HepG2 (cell line): ENCODE data around the gene OPRL1. TPM values are rescaled to one million over a fixed set of nuclear protein-coding genes. Genes with fewer than 3 reads are reported as not detected.

ENCODE experiments used
- ATAC-seq: fragments of 200-7000 bp; cut with Tn5 transposase; 3 replicates; pipeline ENCODE4 v1.9.1; 2020; ENCODE audit warnings: mild to moderate bottlenecking, moderate library complexity
- BruUV-seq: library from RNA; stranded (reverse); fragments of 400-500 nt; replicated peaks from 2 replicates; lab custom pipeline; 2021; lab: Mats Ljungman, UMichigan
- CTCF ChIA-PET: fragments of 300-600 bp; formaldehyde crosslinking; extraction: SDS; loops from one replicate; lab custom pipeline; 2021; ENCODE audit warnings: low total read pairs, inconsistent platforms, low intra/inter-chr PET ratio; lab: Yijun Ruan, JAX
- POLR2A ChIA-PET: fragments of 350-600 bp; sonication (Branson Sonifier 250); formaldehyde crosslinking; loops from one replicate; lab custom pipeline; 2020; ENCODE audit warnings: antibody characterized with exemption, inconsistent platforms; lab: Yijun Ruan, JAX
- DNase-seq: peaks from one replicate; pipeline ENCODE4 v3.0.0-alpha.2; 2015; ENCODE audit warnings: low spot score
- FAIRE-seq: peaks from 3 replicates; lab custom pipeline; 2011; peaks lifted over from hg19 to GRCh38; lab: Jason Lieb, UNC
- H2AFZ ChIP-seq: one replicate; pipeline ENCODE4 v1.6.1; 2011; ENCODE audit warnings: low read length, inconsistent platforms
- H3K27ac ChIP-seq: fragments of 300-600 bp; 3 replicates; pipeline ENCODE4 v1.8.0; 2011; ENCODE audit warnings: mixed run types, mild to moderate bottlenecking, mixed read lengths, low read length, inconsistent platforms; ENCODE audit not compliant: insufficient read depth; ENCODE audit errors: extremely low read length
- H3K27me3 ChIP-seq, 2 experiments: fragments of 200-600 bp in 1 of 2; 2 replicates in 1 of 2; 3 replicates in 1 of 2; pipeline versions ENCODE4 v1.6.0 to v1.8.0; 2011; ENCODE audit warnings: low read length in 2 of 2, mild to moderate bottlenecking in 2 of 2, moderate library complexity in 2 of 2, inconsistent platforms in 1 of 2; ENCODE audit not compliant: insufficient read depth in 2 of 2, control insufficient read depth in 1 of 2
- H3K36me3 ChIP-seq, 2 experiments: fragments of 200-600 bp in 1 of 2; replicated peaks in 1 of 2; 2 replicates in 1 of 2; 3 replicates in 1 of 2; pipeline versions ENCODE4 v1.5.1 to v1.8.0; 2011; ENCODE audit warnings: low read length in 2 of 2, inconsistent platforms in 1 of 2; ENCODE audit not compliant: insufficient read depth in 2 of 2, control insufficient read depth in 1 of 2
- H3K4me1 ChIP-seq: 2 replicates; pipeline ENCODE4 v1.5.1; 2012; ENCODE audit warnings: low read length, inconsistent platforms; ENCODE audit not compliant: insufficient read depth
- H3K4me2 ChIP-seq: 2 replicates; pipeline ENCODE4 v1.6.0; 2011; ENCODE audit warnings: low read depth, low read length, inconsistent platforms
- H3K4me3 ChIP-seq, 3 experiments: fragments of 200-600 bp in 1 of 3; sonication (generic), shearing (Covaris generic) in 1 of 3; replicated peaks in 1 of 3; 2 replicates each; pipeline ENCODE4 v1.5.1; 2011 to 2016; ENCODE audit warnings: low read length in 3 of 3, inconsistent platforms in 2 of 3, low read depth in 2 of 3, mild to moderate bottlenecking in 2 of 3, control low read depth in 1 of 3, mixed read lengths in 1 of 3; ENCODE audit not compliant: insufficient read depth in 1 of 3
- H3K79me2 ChIP-seq: one replicate; pipeline ENCODE4 v1.6.1; 2011; ENCODE audit warnings: low read length, inconsistent platforms; ENCODE audit not compliant: insufficient read depth
- H3K9ac ChIP-seq: 2 replicates; pipeline ENCODE4 v1.6.0; 2011; ENCODE audit warnings: mild to moderate bottlenecking, low read depth, low read length, inconsistent platforms; ENCODE audit not compliant: insufficient read depth
- H3K9me3 ChIP-seq: 2 replicates; pipeline ENCODE4 v1.5.1; 2012; ENCODE audit warnings: mild to moderate bottlenecking, low read length
- H4K20me1 ChIP-seq: 2 replicates; pipeline ENCODE4 v1.6.0; 2011; ENCODE audit warnings: inconsistent platforms, mild to moderate bottlenecking, low read length, moderate library complexity; ENCODE audit not compliant: insufficient read depth
- ATF6 ChIP-seq: sonication (generic); formaldehyde crosslinking; conservative IDR thresholded peaks from 2 replicates; pipeline ENCODE4 v1.4.0; 2020; ENCODE audit warnings: missing genetic modification reagents
- GATAD1 ChIP-seq: IDR thresholded peaks from 2 replicates; pipeline ENCODE4 v1.6.1; 2016; ENCODE audit warnings: missing genetic modification reagents, missing compliant biosample characterization
- HOXA3 ChIP-seq: sonication (generic); formaldehyde crosslinking; IDR thresholded peaks from 2 replicates; pipeline ENCODE4 v1.5.0; 2020; ENCODE audit warnings: missing genetic modification reagents
- SNAPC4 ChIP-seq: sonication (generic); formaldehyde crosslinking; IDR thresholded peaks from 2 replicates; pipeline ENCODE4 v1.4.0; 2020; ENCODE audit warnings: mild to moderate bottlenecking, missing genetic modification reagents
- YY1 ChIP-seq: IDR thresholded peaks from 2 replicates; pipeline ENCODE4 v1.6.1; 2011; ENCODE audit warnings: low read length, low read depth, moderate library complexity, mild to moderate bottlenecking; ENCODE audit not compliant: insufficient read depth, insufficient replicate concordance
- ZNF484 ChIP-seq: sonication (generic); formaldehyde crosslinking; IDR thresholded peaks from 2 replicates; pipeline ENCODE4 v1.5.1; 2020; ENCODE audit warnings: mild to moderate bottlenecking, low read depth, missing genetic modification reagents, borderline replicate concordance
- ZNF674 ChIP-seq: sonication (generic); formaldehyde crosslinking; IDR thresholded peaks from 2 replicates; pipeline ENCODE4 v1.5.0; 2020; ENCODE audit warnings: low read depth, mild to moderate bottlenecking, missing genetic modification reagents
- WGBS: methylation state at CpG from one replicate; pipeline ENCODE4 v1.1.6; 2017; ENCODE audit warnings: low lambda C conversion rate; 5-methylcytosine and 5-hydroxymethylcytosine counted together
- in situ Hi-C: cut with HindIII; loops from 2 replicates; pipeline ENCODE4 v1.10.0; 2017; ENCODE audit warnings: low pct_unique_long_range_greater_than_20kb; ENCODE audit not compliant: extremely low pct_ligation_motif_present
- intact Hi-C: fragments of 100-400 bp; cut with micrococcal nuclease; formaldehyde crosslinking; loops from one replicate; pipeline ENCODE4 v1.10.0; 2022; ENCODE audit not compliant: unreplicated experiment
- polyA plus RNA-seq, 8 experiments: library from polyadenylated mRNA; depleted of rRNA in 3 of 8; stranded (reverse) in 7 of 8; unstranded in 1 of 8; fragments of >200 nt; fragmentation: Illumina TruSeq in 4 of 8; extraction: Trizol in 4 of 8; gene quantifications; 2 replicates each; pipeline versions ENCODE4 v1.2.1 to v1.2.3, GENCODE V29; 2011 to 2016; ENCODE audit warnings: low read depth in 4 of 8, missing spikeins in 1 of 8, mixed read lengths in 1 of 8; ENCODE audit not compliant: insufficient read depth in 1 of 8
- total RNA-seq, 5 experiments: library from RNA; depleted of rRNA; stranded (reverse); fragments of >200 nt; fragmentation: Illumina TruSeq; extraction: Trizol; gene quantifications; 2 replicates each; pipeline ENCODE4 v1.2.3, GENCODE V29; 2016; ENCODE audit warnings: low read depth in 1 of 5
- TF ChIP-seq, protein P1 (sequence below): sonication (generic); formaldehyde crosslinking; IDR thresholded peaks from 2 replicates; pipeline ENCODE4; 2020; ENCODE audit warnings: missing genetic modification reagents, mild to moderate bottlenecking, borderline replicate concordance

The OPRL1 gene
- total and polyA plus RNA-seq, 2 of the 13 experiments (the other 11 are each of a cell fraction or from before 2014, with no cell fraction given): 0.35 to 0.71 TPM

DNA sequence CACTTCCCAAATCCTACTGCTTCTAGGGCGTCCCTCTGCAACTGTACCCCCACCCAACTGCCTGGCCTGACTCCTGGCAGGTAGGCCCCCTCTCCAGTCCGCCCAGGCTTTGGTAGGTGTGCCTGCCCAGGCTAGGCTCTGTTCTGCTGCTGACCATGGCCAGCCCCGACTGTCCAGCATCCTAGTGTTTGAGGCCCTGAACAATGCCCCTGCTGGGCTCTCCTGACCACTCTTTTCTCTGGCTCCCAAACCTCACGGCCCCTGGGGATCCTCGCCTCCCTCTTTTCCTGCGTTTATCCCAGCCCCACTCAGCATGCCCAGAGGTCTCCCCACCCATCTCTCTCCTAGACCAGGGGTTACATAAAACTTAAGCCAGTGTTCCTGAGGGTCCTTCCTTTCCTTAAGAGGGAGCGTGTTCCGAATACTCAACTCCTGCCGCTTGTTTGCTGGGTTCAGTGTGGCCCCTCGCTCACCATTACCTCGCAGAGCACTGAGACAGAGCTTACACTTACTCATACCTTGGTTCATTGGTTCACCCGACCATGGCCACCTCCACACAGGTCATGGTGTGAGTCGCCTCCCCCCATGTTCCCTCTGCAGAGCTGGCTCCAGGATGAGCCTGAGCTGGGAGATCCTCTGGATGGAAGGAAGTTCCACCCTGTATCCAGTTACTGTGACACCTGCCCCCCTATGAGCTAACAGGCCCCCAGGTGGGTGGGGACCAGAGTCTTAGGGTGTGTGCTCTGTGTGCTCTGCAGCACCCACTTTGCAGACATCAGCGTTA, 63.3 kb downstream of the OPRL1 start:
- intact Hi-C loops: no loop called here
- no peak for DNase-seq
- TF ChIP-seq HOXA3 (CRISPR knock-in tag) (no peak), SNAPC4 (CRISPR knock-in tag) (no peak), ATF6 (CRISPR knock-in tag) (no peak), YY1 (no peak), GATAD1 (no peak), ZNF674 (CRISPR knock-in tag) (no peak), ZNF484 (CRISPR knock-in tag) (no peak)
- TF ChIP-seq, protein P1, sequence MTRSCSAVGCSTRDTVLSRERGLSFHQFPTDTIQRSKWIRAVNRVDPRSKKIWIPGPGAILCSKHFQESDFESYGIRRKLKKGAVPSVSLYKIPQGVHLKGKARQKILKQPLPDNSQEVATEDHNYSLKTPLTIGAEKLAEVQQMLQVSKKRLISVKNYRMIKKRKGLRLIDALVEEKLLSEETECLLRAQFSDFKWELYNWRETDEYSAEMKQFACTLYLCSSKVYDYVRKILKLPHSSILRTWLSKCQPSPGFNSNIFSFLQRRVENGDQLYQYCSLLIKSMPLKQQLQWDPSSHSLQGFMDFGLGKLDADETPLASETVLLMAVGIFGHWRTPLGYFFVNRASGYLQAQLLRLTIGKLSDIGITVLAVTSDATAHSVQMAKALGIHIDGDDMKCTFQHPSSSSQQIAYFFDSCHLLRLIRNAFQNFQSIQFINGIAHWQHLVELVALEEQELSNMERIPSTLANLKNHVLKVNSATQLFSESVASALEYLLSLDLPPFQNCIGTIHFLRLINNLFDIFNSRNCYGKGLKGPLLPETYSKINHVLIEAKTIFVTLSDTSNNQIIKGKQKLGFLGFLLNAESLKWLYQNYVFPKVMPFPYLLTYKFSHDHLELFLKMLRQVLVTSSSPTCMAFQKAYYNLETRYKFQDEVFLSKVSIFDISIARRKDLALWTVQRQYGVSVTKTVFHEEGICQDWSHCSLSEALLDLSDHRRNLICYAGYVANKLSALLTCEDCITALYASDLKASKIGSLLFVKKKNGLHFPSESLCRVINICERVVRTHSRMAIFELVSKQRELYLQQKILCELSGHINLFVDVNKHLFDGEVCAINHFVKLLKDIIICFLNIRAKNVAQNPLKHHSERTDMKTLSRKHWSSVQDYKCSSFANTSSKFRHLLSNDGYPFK (CRISPR knock-in tag): no peak

More for the DNA sequence above, 63.3 kb downstream of the OPRL1 start:
- no peak overlapping the region for H3K9ac ChIP-seq
- no peaks in the 10 kb centered on the region for H3K79me2 ChIP-seq
- H3K4me3 ChIP-seq: no peak overlapping the region
- H3K36me3 ChIP-seq: no peaks in the 10 kb centered on the region
- H4K20me1 ChIP-seq: no peaks in the 10 kb centered on the region
- WGBS: 30% methylated on average over 14 of the region's 14 CpGs
- FAIRE-seq (no peak), ATAC-seq (no peak)
- peaks cover 26% of the 10 kb centered on the region for H3K9me3 ChIP-seq
- BruUV-seq: no TSS peak
- no peaks in the 10 kb centered on the region for H3K4me1 ChIP-seq
- H3K27me3 ChIP-seq: peaks cover 11 to 38% of the 10 kb centered on the region in 2 experiments; a peak in 4 of 5 replicates
- no peak overlapping the region for H3K4me2 ChIP-seq
- no peak overlapping the region for H3K27ac ChIP-seq
- in situ Hi-C loops: no loop called here
- ChIA-PET POLR2A (no interaction called here), CTCF (no interaction called here)
- H2AFZ ChIP-seq: no peak overlapping the region
